D721Med (cell line): ENCODE data around the gene ATP2B2.

Source experiments
- DNase-seq: peaks from one replicate; pipeline ENCODE4 v3.0.0; 2011; ENCODE audit warnings: low spot score; ENCODE audit not compliant: insufficient read length
- FAIRE-seq: peaks from 2 replicates; lab custom pipeline; 2011; peaks lifted over from hg19 to GRCh38; lab: Jason Lieb, UNC
- TF ChIP-seq, protein P1 (sequence below): IDR thresholded peaks from 2 replicates; pipeline ENCODE4 v1.5.1; 2012; ENCODE audit warnings: mild to moderate bottlenecking, control low read depth; ENCODE audit not compliant: insufficient read depth; ENCODE audit errors: missing control alignments

Gene ATP2B2

GRCh38 chr3:10401990-10402761 lies 103.2 kb downstream of the ATP2B2 start:
- FAIRE-seq, result no peak
- no peak for DNase-seq
- TF ChIP-seq, protein P1, sequence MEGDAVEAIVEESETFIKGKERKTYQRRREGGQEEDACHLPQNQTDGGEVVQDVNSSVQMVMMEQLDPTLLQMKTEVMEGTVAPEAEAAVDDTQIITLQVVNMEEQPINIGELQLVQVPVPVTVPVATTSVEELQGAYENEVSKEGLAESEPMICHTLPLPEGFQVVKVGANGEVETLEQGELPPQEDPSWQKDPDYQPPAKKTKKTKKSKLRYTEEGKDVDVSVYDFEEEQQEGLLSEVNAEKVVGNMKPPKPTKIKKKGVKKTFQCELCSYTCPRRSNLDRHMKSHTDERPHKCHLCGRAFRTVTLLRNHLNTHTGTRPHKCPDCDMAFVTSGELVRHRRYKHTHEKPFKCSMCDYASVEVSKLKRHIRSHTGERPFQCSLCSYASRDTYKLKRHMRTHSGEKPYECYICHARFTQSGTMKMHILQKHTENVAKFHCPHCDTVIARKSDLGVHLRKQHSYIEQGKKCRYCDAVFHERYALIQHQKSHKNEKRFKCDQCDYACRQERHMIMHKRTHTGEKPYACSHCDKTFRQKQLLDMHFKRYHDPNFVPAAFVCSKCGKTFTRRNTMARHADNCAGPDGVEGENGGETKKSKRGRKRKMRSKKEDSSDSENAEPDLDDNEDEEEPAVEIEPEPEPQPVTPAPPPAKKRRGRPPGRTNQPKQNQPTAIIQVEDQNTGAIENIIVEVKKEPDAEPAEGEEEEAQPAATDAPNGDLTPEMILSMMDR, result no peak

DNA sequence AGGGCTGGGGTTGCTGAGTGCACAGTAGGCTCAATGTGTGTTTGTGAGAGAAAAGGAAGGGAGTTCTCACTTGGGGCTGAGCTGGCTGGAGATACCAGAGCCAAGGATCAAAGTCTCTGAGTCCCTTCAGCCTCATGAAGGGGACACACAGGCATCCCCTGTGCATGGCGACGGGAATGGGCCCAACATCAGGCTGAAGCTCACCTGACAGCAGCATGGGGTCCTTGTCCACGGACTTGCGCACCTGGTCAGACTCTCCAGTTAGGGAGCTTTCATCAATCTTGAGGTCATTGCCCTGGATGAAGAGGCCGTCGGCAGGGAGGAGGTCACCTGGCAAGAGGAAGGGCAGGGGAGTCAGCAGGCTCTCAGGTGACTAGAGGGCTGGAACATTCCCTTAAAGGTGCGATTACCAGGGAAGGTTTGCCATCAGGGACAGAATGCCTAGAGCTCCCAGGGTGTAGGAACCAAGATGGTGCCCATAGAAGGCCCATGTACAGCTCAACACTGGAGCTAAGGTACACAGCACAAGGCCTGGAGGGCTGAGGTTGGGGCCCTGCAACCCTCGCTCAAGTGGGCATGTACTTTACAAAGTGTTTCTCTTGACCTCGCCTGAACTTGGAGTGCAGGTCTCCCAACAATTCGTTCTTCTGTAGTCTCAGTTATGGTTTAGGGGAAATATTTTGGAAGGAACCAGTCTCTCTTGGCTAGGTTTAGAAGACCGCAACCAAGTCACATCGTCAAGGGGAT lies 104.5 kb downstream of the ATP2B2 start:
- DNase-seq (no peak), FAIRE-seq (no peak)
- TF ChIP-seq, protein P1, result no peak

DNA sequence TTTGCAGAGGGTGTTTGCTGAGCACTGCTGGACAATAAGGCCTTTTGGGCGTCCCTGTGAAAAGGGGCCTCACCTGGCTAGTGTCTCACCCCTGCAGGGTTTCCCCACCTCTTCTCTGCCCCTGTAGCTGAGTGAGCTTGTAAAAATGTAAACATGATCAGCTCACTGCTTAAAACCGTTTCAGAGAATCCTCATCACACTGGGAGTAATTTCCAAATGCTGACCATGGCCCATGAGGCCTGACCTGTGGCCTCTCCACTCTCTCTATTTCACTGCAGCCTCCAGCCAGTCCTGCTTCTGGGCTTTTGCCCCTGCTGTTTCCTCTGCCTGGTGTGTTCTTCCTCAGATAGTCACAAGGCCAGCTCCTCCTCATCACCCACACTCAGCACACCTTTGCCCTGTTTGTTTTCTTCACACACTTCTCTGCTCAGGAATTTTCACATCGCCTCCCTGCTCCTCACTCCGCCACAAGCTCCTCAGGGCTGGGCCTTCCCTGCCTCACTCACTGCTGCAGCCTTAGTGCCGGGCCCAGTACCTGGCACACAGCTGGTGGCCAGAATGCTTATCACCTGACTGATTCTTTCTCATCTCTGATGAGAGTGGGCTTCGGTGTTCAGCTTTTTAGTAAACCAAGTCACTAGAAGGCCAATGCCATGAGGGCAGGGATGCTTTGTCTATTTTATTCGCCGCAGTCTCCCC lies 105.2 kb downstream of the ATP2B2 start:
- TF ChIP-seq, protein P1, result no peak
- DNase-seq (no peak), FAIRE-seq (no peak)

DNA sequence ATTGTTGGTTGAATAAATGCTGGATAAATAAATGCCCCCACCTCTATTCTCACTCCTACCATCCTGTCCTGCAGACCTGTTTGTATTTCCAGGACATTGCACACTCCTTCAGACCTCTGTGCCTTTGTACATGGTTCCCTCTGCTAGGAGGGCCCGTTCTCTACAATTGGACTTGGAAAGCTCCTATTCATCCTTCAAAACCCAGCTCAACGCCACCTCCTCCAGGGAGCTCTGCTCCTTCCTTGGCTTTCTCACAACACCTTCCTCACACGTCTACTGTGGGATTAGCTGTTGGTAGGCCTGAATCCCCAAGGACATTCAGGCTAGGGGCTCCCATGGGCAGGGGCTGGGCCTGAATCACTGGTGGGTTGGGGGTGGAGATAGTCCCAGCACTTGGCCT lies 105.8 kb downstream of the ATP2B2 start:
- DNase-seq (no peak), FAIRE-seq (no peak)
- TF ChIP-seq, protein P1, result no peak

- TF ChIP-seq, protein P1, result no peak
- DNase-seq, result no peak
- FAIRE-seq, result no peak
These were observed 107.0 kb downstream of the ATP2B2 start for GRCh38 chr3:10398341-10398740.

DNA sequence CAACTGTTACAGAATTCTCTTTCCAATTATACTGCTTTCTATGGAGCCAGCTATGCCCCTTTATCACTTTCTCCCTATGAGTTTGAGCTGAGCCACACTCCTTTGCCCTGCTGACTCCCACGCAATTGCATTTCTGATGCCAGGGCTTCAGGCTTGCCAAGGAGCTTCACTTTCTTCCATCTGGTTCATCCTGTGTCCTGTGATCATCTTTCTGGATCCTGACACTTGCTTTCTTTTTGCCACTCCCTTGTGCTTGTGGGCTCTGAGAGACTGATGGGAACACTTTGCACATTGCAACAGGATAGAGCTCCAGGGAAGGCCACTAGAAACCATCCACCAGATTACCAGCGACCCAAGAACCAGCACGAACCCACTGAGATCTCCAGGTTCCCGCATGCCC lies 107.5 kb downstream of the ATP2B2 start:
- DNase-seq (no peak), FAIRE-seq (no peak)
- TF ChIP-seq, protein P1, result no peak
